ENCODE measurements around the gene HSPA1L.
"Not testable (repeated sequence)": the region's sequence is repeated elsewhere in the genome, so short reads cannot be mapped to it uniquely, and the experiment has no call there.

Gene HSPA1L

DNA sequence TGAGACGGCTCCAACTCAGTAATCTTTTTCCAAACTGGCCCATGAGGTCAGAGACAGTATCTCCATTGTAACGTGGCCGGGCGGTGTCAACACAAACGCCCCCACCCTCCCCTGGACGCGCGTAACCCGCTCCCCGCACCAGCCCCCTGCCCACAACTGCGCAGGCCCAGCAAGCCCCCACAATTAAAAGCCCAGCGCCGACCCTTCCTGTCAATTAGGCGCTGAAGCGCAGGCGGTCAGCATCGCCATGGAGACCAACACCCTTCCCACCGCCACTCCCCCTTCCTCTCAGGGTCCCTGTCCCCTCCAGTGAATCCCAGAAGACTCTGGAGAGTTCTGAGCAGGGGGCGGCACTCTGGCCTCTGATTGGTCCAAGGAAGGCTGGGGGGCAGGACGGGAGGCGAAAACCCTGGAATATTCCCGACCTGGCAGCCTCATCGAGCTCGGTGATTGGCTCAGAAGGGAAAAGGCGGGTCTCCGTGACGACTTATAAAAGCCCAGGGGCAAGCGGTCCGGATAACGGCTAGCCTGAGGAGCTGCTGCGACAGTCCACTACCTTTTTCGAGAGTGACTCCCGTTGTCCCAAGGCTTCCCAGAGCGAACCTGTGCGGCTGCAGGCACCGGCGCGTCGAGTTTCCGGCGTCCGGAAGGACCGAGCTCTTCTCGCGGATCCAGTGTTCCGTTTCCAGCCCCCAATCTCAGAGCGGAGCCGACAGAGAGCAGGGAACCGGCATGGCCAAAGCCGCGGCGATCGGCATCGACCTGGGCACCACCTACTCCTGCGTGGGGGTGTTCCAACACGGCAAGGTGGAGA lies at the start of gene HSPA1L, which contains the start of gene HSPA1A:
Gene HSPA1L, minus strand, starts transcription at position 259 of the 814 bp plus-strand sequence. CDS start 3,311 bp downstream, outside the sequence.
Gene HSPA1A, plus strand, starts transcription at position 519 of the 814 bp plus-strand sequence. Its CDS starts 214 bp downstream, at position 733.
- peak; percentile 99 for DNase-seq

DNA sequence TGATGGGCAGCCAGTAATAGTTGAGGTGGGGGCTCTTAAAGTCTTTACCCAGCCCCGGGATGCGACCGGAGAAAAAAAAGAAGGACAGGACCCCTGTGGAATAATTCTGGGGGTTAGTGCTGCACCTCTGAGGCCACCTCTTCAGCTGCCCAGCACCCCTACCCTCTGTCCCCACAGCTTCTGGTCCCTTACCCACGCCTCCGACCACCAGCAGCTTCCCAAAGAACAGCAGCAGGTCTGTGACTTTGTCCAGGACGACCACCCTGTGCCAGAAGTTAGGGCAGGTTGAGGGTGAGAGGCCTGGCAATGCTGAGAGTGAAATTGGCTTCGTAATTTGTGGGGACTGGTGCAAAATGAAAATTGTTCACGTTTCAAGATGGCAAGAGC lies 49.7 kb upstream of the HSPA1L start:
- no peak for DNase-seq

DNA sequence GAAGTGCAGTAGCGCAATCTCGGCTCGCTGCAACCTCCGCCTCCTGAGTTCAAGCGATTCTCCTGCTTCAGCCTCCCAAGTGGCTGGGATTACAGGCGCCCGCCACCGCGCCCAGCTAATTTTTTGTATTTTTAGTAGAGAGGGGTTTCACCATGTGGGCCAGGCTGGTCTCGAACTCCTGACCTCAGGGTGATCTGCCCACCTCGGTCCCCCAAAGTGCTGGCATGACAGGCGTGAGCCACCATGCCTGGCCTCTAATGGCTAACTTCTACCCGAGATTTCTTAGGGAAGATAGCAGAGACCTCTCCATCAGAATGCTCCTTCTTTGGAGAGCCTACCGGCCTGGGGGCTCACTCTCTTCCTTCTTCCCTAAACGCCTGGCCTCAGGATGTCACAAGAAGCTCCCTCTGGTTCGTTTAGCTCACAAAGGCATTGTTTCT lies 49.1 kb upstream of the HSPA1L start:
- DNase-seq = not testable (repeated sequence)

DNA sequence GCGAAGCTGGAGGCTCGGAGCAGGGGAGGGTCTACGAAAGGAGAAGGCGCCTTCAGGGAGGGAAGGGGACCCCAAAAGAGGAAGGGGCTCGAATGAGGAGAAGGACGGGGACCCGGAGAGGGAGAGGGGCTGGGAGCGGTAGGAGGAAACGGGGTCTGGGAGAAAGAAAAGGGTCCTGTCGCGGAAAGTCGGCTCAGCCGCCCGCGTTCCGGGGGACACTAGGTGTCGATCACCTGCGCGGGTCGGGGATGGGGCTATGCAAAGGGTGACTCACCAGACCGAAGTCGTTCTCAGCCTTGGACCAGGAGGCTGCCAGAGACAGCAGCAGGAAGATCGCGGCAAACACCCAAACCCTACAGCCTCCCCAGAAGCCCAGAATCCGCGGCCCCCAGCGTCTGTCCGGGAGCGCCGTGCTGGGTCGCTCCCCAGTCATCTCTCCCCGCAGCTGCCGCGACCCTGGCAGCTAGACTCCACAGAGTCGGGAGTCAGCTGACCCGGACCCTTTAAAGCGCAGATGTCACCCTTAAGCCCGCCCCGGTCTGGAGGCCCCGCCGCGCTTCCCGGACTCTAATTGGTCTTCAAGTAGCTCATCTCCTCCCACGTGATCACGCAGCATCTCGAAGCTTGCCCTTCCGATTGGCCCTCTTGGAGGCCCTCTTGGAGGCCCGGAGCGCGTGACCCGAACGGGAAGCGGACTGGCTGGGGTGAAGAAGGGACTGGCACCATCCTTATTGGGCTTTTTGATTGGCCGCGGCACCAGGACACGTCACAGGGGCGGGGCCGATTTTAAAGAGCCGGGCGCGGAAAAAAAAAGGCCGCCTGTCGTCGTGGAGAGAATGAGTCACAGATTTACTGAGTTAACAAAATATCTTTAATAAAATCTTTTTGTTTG lies 47.5 kb upstream of the HSPA1L start, which contains the start of gene NEU1:
Gene NEU1, minus strand, starts transcription at position 478 of the 892 bp plus-strand sequence. Its CDS starts 45 bp downstream, at position 433.
- peak; percentile 99 for DNase-seq

DNA sequence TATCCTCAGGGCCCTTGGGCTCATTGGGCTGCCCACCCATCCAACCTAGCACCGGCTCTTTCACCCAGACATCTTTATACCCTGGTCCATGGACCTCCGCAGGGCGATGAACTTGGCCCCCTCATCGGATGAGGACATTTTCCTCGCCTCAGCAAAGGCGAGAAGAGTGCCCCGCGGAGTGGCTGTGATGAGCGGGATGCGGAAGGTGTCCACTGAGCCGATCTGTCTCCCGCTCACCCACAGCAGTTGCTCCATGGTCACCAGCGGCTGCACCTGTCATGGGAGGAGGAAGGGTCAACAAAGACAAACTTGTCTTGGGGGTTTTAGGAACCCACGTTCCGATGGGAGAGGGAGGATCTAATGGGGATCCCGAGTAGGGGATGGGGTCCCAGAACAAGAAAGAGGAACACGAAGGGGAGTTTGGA lies 46.8 kb upstream of the HSPA1L start:
- DNase-seq = no peak

DNA sequence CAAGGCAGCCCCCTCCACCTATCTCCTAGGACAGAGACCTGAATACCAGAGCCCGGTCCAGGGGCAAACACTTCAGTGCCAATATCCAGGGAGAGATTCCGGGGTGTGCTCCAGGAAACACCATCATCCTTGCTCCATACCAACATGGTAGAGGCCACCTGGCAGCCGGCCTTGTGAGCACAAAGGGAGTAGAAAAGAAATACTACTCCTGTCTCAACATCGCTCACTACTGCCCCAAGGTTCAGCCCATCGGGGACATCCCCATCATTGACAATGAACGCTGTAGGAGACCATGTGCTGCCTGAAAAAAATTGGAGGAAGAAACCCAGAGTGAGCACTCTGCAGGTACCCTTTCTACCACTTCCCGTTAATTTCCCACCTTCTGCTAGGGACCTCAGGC lies 46.1 kb upstream of the HSPA1L start:
- no peak for DNase-seq

DNA sequence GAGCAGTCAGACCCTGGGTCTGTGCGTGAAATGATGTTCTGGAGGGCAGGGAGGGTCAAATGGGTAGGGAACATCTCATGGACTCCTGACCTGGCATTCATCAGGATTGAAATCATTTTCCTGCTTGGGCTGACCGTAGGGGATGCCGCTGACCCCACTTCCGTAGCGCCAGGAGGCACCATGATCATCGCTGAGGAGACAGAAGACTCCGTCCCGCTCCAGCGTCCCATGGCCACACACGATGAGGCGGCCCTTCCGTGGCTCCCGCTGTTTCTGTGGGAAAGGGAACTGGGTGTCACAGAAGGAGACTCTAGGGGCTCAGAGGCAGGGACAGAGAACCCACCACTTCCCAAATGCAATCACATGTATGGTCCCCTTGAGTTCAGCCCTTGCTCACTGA lies 45.3 kb upstream of the HSPA1L start:
- DNase-seq = no peak

DNA sequence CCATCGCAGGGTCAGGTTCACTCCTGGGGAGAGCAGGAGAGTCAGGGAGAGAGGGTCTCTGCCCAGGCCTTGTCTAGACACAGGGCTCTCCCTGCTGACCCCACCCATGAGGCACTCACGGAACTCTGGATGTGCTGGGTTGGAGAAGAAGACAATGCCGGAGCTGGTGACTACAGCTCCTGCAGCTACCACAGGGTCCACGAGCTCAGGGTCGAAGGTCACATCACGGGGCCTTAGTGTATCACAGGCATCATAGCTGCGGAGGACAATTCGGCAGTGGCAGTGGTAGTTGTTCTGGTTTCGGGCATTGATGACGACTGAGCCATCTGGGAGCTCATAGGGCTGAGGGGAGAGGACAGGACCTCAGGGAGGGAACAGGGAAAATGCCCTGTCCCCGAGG lies 44.8 kb upstream of the HSPA1L start:
- no peak for DNase-seq

DNA sequence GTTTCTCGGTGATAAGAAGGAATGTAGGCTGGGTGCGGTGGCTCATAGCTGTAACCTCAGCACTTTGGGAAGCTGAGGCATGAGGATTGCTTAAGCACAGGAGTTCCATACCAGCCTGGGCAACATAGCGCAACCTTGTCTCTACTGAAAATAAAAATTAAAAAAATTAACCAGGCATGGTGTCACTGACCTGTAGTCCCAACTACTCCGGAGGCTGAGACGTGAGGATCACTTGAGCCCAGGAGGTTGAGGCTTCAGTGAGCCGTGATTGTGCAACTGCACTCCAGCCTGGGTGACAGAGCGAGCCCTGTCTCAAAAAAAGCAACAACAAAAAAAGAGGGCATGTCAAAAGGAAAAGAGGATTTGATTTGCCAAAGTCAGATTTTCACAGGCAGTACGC lies 43.6 kb upstream of the HSPA1L start:
- DNase-seq = no peak

DNA sequence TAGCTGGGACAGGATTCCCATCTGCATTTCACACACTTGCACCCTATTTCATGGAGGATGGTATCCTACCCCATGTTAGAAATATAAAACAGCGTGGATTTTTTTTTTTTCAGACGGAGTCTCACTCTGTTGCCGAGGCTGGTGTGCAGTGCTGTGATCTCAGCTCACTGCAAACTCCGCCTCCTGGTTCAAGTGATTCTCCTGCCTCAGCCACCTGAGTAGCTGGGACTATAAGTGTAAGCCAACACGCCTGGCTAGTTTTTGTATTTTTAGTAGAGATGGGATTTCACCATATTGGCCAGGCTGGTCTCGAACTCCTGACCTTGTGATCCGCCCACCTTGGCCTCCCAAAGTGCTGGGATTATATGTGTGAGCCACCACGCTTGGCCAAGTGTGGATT lies 42.7 kb upstream of the HSPA1L start:
- not testable (repeated sequence) for DNase-seq

DNA sequence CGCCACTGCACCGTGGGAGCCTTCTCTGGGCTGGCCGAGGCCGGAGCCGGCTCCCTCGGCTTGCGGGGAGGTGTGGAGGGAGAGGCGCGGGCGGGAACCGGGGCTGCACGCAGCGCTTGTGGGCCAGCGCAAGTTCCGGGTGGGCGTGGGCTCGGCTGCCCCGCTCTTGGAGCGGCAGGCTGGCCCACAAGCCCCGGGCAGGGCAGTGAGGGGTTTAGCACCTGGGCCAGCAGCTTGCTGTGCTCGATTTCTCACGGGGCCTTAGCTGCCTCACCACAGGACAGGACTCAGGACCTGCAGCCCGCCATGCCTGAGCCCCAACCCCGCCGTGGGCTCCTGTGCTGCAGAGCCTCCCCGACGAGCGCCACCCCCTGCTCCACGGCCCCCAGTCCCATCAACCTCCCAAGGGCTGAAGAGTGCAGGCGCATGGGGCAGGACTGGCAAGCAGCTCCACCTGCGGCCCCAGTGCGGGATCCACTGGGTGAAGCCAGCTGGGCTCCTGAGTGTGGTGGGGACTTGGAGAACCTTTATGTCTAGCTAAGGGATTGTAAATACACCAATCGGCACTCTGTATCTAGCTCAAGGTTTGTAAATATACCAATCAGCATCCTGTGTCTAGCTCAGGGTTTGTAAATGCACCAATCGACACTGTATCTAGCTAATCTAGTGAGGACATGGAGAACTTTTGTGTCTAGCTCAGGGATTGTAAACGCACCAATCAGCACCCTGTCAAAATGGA lies 37.1 kb upstream of the HSPA1L start:
- not testable (repeated sequence) for DNase-seq

DNA sequence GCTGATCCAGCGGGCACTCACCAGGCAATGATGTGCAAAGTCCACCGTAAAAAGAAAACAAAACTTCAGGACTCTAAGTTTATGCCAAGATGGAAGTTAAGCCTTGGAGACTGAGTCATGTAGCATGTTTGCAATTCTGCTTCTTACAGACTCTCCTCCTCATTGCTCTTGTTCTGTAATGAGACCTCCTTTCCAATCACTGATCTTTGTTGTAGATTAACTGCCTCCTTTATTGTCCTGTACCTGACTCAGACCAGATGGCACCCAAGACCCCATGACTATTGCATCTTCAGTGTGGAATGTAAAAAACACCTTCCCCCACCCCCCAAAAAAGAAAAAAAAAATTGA lies 36.4 kb upstream of the HSPA1L start:
- DNase-seq = no peak

DNA sequence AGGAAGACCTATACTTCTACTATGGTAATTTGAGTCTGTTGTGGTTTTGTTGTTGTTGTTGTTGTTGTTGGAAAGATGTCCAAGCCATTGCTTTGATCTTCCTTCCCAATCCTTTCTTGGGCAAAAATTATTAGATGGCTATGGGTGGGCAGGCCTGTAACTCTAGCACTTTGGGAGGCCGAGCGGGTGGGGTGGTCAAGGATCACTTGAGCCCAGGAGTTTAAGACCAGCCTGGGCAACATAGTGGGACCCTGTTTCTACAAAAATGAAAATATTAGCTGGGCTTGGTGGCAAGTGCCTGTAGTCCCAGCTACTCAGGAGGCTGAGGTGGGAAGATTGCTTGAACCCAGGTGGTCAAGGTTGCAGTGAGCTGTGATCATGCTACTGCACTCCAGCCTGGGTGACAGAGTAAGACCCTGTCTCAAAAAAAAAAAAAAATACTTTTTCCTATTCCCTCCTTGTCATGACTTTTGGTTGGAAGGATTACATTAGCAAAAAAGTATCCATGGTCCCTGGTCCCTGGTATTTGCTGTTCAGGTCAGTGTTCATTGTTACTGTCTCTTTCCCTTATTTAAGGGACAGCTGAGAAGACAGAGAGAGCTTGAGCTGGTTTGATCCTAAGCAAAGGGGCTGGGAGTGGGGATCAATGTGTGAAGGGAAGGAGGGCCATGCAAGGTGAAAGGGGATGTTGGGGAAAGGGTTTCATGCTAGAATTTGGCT lies 35.8 kb upstream of the HSPA1L start:
- no peak for DNase-seq

DNA sequence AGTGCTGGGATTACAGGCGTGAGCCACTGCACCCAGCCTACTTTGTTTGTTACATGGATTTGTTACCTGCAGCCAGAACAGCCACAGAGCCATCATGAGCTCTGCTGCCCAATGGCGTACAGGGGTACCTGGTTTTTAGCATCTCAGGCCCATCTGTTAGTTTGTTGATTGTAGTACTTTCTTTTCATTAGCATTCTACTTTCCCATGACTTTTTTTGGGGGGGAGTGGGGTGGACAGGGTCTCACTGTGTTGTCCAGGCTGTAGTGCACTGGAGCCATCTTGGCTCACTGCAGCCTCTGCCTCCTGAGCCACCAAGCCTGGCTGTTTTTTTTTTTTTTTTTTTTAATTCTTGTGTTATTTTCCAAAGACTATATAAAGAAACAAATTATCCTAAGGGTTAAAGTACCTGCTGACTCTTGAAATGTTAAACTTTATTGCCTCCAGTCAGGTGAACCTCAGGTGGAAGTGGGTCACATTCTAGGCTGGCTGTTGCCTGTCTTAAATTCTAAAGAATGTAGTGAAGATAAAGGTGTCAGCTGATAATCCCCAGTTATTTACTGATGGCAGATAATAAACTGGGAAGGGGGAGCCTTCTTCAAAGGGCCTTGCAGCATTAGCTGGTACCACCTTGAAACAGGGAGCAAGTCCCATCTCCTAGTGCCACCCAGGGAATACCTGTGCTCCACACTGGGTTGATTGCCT lies 32.3 kb upstream of the HSPA1L start:
- DNase-seq = no peak

DNA sequence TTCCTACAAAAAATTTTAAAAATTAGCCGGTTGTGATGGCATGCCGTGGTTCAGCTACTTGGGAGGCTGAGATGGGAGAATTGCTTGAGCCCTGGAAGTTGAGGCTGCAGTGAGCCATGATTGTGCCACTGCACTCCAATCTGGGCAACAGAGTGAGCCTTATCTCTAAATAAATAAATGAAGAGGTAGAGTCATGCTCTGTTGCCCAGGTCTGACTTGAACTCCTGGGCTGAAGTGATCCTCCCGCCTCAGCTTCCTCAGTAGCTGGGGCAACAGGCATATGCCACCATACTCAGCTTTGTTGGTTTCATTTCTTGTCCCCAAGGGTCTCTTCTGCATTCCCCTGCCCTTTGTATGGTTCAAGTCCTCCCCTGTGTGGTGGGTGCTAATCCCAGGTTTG lies 29.4 kb upstream of the HSPA1L start:
- no peak for DNase-seq

DNA sequence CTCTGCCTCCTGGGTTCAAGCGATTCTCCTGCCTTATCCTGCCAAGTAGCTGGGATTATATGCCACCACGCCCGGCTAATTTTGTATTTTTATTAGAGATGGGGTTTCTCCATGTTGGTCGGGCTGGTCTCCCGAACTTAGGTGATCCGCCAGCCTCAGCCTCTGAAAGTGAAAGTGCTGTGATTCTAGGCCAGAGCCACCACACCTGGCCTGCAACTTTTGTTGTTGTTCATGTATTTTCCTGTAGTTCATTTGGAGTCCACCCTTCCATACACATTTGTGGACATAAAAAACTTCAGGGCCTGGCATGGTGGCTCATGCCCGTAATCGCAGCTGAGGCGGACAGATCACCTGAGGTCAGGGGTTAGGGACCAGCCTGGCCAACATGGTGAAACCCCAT lies 27.0 kb upstream of the HSPA1L start:
- no peak for DNase-seq

DNA sequence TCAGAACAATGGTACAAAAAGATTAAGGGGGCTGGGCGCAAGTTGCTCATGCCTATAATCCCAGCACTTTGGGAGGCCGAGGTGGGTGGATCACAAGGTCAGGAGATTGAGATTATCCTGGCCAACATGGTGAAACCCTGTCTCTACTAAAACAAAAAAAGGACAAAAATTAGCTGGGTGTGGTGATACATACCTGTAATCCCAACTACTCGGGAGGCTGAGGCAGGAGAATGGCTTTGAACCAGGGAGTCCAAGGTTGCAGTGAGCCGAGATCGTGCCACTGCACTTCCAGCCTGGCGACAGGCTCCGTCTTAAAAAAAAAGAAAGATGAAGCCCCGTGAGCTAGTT lies 24.7 kb upstream of the HSPA1L start:
- DNase-seq = not testable (repeated sequence)

DNA sequence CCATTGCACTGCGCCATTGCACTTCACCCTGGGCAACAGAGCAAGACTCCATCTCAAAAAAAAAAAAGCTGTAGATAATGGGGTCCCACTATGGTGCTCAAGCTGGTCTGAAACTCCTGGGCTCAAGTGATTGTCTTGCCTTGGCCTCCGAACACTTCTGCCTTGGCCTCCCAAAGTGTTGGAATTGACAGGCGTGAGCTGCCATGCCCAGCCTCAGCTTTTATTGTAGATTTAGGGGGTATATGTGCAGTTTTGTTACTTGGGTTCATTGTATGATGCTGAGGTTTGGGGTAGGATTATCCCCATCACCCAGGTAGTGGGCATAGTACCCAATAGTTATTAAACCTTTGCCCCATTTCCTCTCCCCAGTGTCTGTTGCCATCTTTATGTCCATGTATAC lies 23.9 kb upstream of the HSPA1L start:
- DNase-seq = no peak

DNA sequence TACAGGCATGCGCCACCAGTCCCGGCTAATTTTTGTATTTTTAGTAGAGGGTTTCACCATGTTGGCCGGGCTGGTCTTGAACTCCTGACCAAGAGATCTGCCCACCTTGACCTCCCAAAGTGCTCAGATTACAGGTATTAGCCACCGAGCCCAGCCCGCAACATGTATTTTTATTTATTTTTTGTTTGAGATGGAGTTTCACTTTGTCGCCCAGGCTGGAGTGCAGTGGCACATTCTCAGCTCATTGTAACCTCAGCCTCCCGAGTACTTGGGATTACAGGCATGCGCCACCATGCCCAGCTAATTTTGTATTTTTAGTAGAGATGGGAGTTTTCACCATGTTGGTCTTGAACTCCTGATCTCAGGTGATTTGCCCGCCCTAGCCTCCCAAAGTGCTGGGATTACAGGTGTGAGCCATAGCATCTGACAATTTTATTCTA lies 23.1 kb upstream of the HSPA1L start:
- not testable (repeated sequence) for DNase-seq

DNA sequence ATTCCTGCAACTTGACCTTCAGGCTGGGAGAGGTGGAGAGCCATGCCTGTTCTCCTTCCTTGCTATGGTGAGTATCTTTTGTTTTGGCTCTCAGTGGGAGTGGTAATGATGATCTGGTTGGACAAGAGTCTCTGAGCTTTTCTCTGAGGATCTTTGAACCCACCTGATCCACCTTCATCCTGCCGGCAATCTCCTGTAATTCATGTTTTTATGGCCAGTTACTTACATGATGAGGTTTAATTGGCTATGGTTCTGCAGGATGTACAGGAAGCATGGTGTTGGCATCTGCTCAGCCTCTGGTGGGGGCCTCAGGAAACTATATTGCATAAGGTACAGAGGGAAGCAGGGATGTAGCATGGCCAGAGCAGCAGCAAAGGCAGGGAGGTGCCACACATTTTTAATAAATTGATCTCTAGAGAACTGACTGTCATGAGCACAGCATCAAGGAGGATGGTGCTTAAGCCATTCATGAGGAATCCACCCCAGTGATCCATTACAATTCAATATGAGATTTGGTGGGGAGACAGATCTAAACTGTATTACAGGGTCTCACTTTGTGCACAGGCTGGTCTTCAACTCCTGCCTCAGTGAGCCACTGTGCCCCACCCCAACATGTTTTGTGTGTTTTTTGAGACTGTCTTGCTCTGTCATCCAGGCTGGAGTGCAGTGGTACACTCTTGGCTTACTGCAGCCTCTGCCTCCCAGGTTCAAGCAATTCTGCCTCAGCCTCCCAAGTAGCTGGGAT lies 22.5 kb upstream of the HSPA1L start:
- no peak for DNase-seq

All from NCI-H510A treated with DMSO at 0.1 percent for 48 hours (cell line).